Gastrocnemius medialis (tissue), 4 donors: ENCODE measurements around the gene GSG1. TPM values are rescaled to one million over a fixed set of nuclear protein-coding genes. Genes with fewer than 3 reads are reported as not detected.

Source experiments
- ATAC-seq, 2 donors: fragments of 150-250 bp; one replicate each; pipeline ENCODE4 v1.9.1; 2016
- DNase-seq, 2 donors: peaks; one replicate each; pipeline ENCODE4 v3.0.0-alpha.2; 2019
- H3K27ac ChIP-seq, 4 donors: fragments of 200-600 bp; sonication (generic); 1 replicate in 1 of 4; 2 replicates in 3 of 4; pipeline ENCODE4 v1.5.1; 2016 to 2018; ENCODE audit warnings: mild to moderate bottlenecking in 2 of 4, moderate library complexity in 1 of 4
- H3K27me3 ChIP-seq, 3 donors: fragments of 200-600 bp; sonication (generic) in 2 of 3; 1 replicate in 1 of 3; 2 replicates in 2 of 3; pipeline versions ENCODE4 v1.5.1 to v1.6.0; 2016 to 2019; ENCODE audit warnings: mild to moderate bottlenecking in 1 of 3, moderate library complexity in 1 of 3
- H3K36me3 ChIP-seq, 2 donors: fragments of 200-600 bp; sonication (generic) in 1 of 2; one replicate each; pipeline ENCODE4 v1.5.1; 2017 to 2018
- H3K4me1 ChIP-seq, 2 donors: fragments of 200-600 bp; sonication (generic) in 1 of 2; one replicate each; pipeline ENCODE4 v1.5.1; 2016 to 2017; ENCODE audit warnings: mild to moderate bottlenecking in 2 of 2
- H3K4me3 ChIP-seq, 4 donors: fragments of 200-600 bp; sonication (generic) in 3 of 4; 1 replicate in 1 of 4; 2 replicates in 3 of 4; pipeline ENCODE4 v1.5.1; 2016 to 2019; ENCODE audit warnings: mild to moderate bottlenecking in 2 of 4
- H3K9me3 ChIP-seq, 3 donors: fragments of 200-600 bp; sonication (generic) in 2 of 3; 1 replicate in 1 of 3; 2 replicates in 2 of 3; pipeline ENCODE4 v1.5.1; 2016 to 2019
- CTCF ChIP-seq, 5 experiments: fragments of 450-650 bp in 3 of 5; fragments of 200-600 bp in 2 of 5; sonication (generic) in 2 of 5; IDR thresholded peaks in 4 of 5; conservative IDR thresholded peaks in 1 of 5; 1 replicate in 4 of 5; 2 replicates in 1 of 5; pipeline ENCODE4 v1.5.1; 2016 to 2019; ENCODE audit warnings: antibody characterized with exemption in 5 of 5, mild to moderate bottlenecking in 3 of 5, moderate library complexity in 3 of 5
- POLR2A ChIP-seq, 2 donors: fragments of 450-650 bp; IDR thresholded peaks; one replicate each; pipeline ENCODE4 v1.6.1; 2017; ENCODE audit warnings: antibody characterized with exemption in 2 of 2, mild to moderate bottlenecking in 2 of 2, moderate library complexity in 2 of 2
- in situ Hi-C, 4 donors: fragments of 200-750 bp; cut with MboI; loops; one replicate each; pipeline versions ENCODE4 v1.15.0 to v1.8.0; 2017; ENCODE audit warnings: low sequenced_read_pairs in 4 of 4
- intact Hi-C: fragments of 100-400 bp; cut with DNase I; formaldehyde crosslinking; loops from one replicate; pipeline ENCODE4 v1.15.1; 2023; ENCODE audit warnings: low total_unique reads
- total RNA-seq, 4 donors: library from RNA; depleted of rRNA; stranded (reverse); fragments of >200 nt; gene quantifications; one replicate each; pipeline versions ENCODE4 v1.1.0 to v1.2.3, GENCODE V29; 2016

The GSG1 gene
- total RNA-seq, 4 donors from 2014 or later: not detected

GRCh38 chr12:13090054-13090453, 13.4 kb downstream of the GSG1 start:
- Histone ChIP-seq H3K4me1 (no peaks in the 10 kb centered on the region), H3K4me3 (no peak overlapping the region), H3K36me3 (peaks cover 0 to 4% of the 10 kb centered on the region in 2 donors), H3K9me3 (no peaks in the 10 kb centered on the region), H3K27ac (no peak overlapping the region), H3K27me3 (no peaks in the 10 kb centered on the region)
- TF ChIP-seq POLR2A (IDR thresholded peaks at IDR 0.05) (no peak), CTCF (IDR thresholded peaks at IDR 0.05 in 4 of 5, conservative IDR thresholded peaks at IDR 0.05 in 1 of 5) (no peak)
- intact Hi-C loops: no loop called here
- ATAC-seq: no peak
- in situ Hi-C loops: loop anchor here in 3 of 4 donors (10.0 to 25.0 kb wide), 3 partner anchors 115 to 178 kb away; no protein-coding TSS in a partner anchor
- no peak for DNase-seq

- in situ Hi-C loops: loop anchor here in 2 of 4 donors (25.0 kb wide), 2 partner anchors 124 to 176 kb away; no protein-coding TSS in a partner anchor
- Histone ChIP-seq H3K27me3 (no peaks in the 10 kb centered on the region), H3K4me3 (no peak overlapping the region), H3K9me3 (no peaks in the 10 kb centered on the region), H3K27ac (no peak overlapping the region), H3K4me1 (no peaks in the 10 kb centered on the region), H3K36me3 (peaks cover 0 to 4% of the 10 kb centered on the region in 2 donors)
- DNase-seq: no peak
- no peak for ATAC-seq
- TF ChIP-seq POLR2A (IDR thresholded peaks at IDR 0.05) (no peak), CTCF (IDR thresholded peaks at IDR 0.05 in 4 of 5, conservative IDR thresholded peaks at IDR 0.05 in 1 of 5) (no peak)
- intact Hi-C loops: no loop called here
Observed at GRCh38 chr12:13088496-13088895, 15.0 kb downstream of the GSG1 start.

GRCh38 chr12:13087766-13088165, 15.7 kb downstream of the GSG1 start:
- in situ Hi-C loops: loop anchor here in 2 of 4 donors (25.0 kb wide), 2 partner anchors 125 to 175 kb away; no protein-coding TSS in a partner anchor
- Histone ChIP-seq H3K9me3 (no peaks in the 10 kb centered on the region), H3K4me3 (no peak overlapping the region), H3K4me1 (no peaks in the 10 kb centered on the region), H3K27me3 (no peaks in the 10 kb centered on the region), H3K36me3 (peaks cover 0 to 4% of the 10 kb centered on the region in 2 donors), H3K27ac (no peak overlapping the region)
- TF ChIP-seq POLR2A (IDR thresholded peaks at IDR 0.05): no peak
- no peak for TF ChIP-seq CTCF (IDR thresholded peaks at IDR 0.05 in 4 of 5, conservative IDR thresholded peaks at IDR 0.05 in 1 of 5)
- no peak for DNase-seq
- no peak for ATAC-seq
- intact Hi-C loops: no loop called here

GRCh38 chr12:13085968-13086686, 17.3 kb downstream of the GSG1 start:
- ATAC-seq: no peak

More at GRCh38 chr12:13085968-13086686, 17.3 kb downstream of the GSG1 start:
- DNase-seq: no peak
- in situ Hi-C loops: loop anchor here in 2 of 4 donors (25.0 kb wide), 2 partner anchors 126 to 174 kb away; no protein-coding TSS in a partner anchor
- Histone ChIP-seq H3K36me3 (peaks cover 0 to 10% of the 10 kb centered on the region in 2 donors), H3K27me3 (no peaks in the 10 kb centered on the region), H3K9me3 (no peaks in the 10 kb centered on the region), H3K4me1 (no peaks in the 10 kb centered on the region), H3K4me3 (no peak overlapping the region), H3K27ac (no peak overlapping the region)
- intact Hi-C loops: no loop called here
- no peak for TF ChIP-seq POLR2A (IDR thresholded peaks at IDR 0.05)
- TF ChIP-seq CTCF (IDR thresholded peaks at IDR 0.05 in 4 of 5, conservative IDR thresholded peaks at IDR 0.05 in 1 of 5): no peak
